Mesenchymal stem cell (in vitro differentiated cells and primary cell): ENCODE data around the gene PANX1.

ENCODE experiments used
- DNase-seq: peaks from one replicate; pipeline ENCODE4 v3.0.0-alpha.2; 2013
- H2AFZ ChIP-seq: one replicate; pipeline ENCODE4 v1.6.1; 2013; ENCODE audit warnings: low read depth, mild to moderate bottlenecking, control low read depth, inconsistent platforms, low read length, moderate library complexity
- H2AK5ac ChIP-seq: 2 replicates; pipeline ENCODE4 v1.6.1; 2013; ENCODE audit warnings: low read length, moderate library complexity, mild to moderate bottlenecking, inconsistent platforms; ENCODE audit not compliant: severe bottlenecking
- H2BK120ac ChIP-seq: one replicate; pipeline ENCODE4 v1.6.1; 2013; ENCODE audit warnings: low read depth, mild to moderate bottlenecking, inconsistent platforms, low read length, moderate library complexity
- H2BK12ac ChIP-seq, 2 experiments: one replicate each; pipeline ENCODE4 v1.6.1; 2013; ENCODE audit warnings: inconsistent platforms in 2 of 2, low read length in 2 of 2, mild to moderate bottlenecking in 2 of 2, moderate library complexity in 2 of 2, control low read depth in 1 of 2
- H2BK15ac ChIP-seq: one replicate; pipeline ENCODE4 v1.6.1; 2013; ENCODE audit warnings: mild to moderate bottlenecking, low read depth, inconsistent platforms; ENCODE audit not compliant: poor library complexity, severe bottlenecking
- H2BK5ac ChIP-seq: 2 replicates; pipeline ENCODE4 v1.6.1; 2013; ENCODE audit warnings: low read depth, mild to moderate bottlenecking, low read length, control low read depth, inconsistent platforms; ENCODE audit not compliant: poor library complexity, severe bottlenecking
- H3K14ac ChIP-seq, 2 experiments: one replicate each; pipeline ENCODE4 v1.6.1; 2013; ENCODE audit warnings: inconsistent platforms in 2 of 2, low read length in 2 of 2, control low read depth in 1 of 2, mild to moderate bottlenecking in 1 of 2, moderate library complexity in 1 of 2
- H3K18ac ChIP-seq, 2 experiments: one replicate each; pipeline ENCODE4 v1.6.1; 2013; ENCODE audit warnings: inconsistent platforms in 2 of 2, low read length in 2 of 2, control low read depth in 1 of 2, low read depth in 1 of 2, mild to moderate bottlenecking in 1 of 2
- H3K23ac ChIP-seq, 2 experiments: one replicate each; pipeline ENCODE4 v1.6.1; 2013; ENCODE audit warnings: inconsistent platforms in 2 of 2, low read length in 2 of 2, mild to moderate bottlenecking in 2 of 2, moderate library complexity in 2 of 2, control low read depth in 1 of 2
- H3K27ac ChIP-seq: 2 replicates; pipeline ENCODE4 v1.5.1; 2013; ENCODE audit warnings: mild to moderate bottlenecking, moderate library complexity, low read length, control low read depth, inconsistent platforms; ENCODE audit not compliant: poor library complexity, severe bottlenecking
- H3K27me3 ChIP-seq, 2 experiments: 2 replicates each; pipeline versions ENCODE4 v1.6.1 to v1.7.0; 2013; ENCODE audit warnings: low read length in 2 of 2, mild to moderate bottlenecking in 2 of 2, moderate library complexity in 2 of 2, control low read depth in 1 of 2, inconsistent platforms in 1 of 2; ENCODE audit not compliant: control insufficient read depth in 1 of 2, insufficient read depth in 1 of 2
- H3K36me3 ChIP-seq, 2 experiments: 2 replicates each; pipeline versions ENCODE4 v1.6.1 to v1.7.0; 2013; ENCODE audit warnings: low read length in 2 of 2, control low read depth in 1 of 2, inconsistent platforms in 1 of 2, low read depth in 1 of 2, mild to moderate bottlenecking in 1 of 2; ENCODE audit not compliant: insufficient read depth in 2 of 2, control insufficient read depth in 1 of 2
- H3K4ac ChIP-seq, 2 experiments: one replicate each; pipeline ENCODE4 v1.6.1; 2013; ENCODE audit warnings: inconsistent platforms in 2 of 2, low read length in 2 of 2, mild to moderate bottlenecking in 2 of 2, moderate library complexity in 2 of 2, control low read depth in 1 of 2, low read depth in 1 of 2
- H3K4me1 ChIP-seq: 2 replicates; pipeline ENCODE4 v1.6.1; 2013; ENCODE audit warnings: low read depth, low read length, control low read depth; ENCODE audit not compliant: control insufficient read depth, insufficient read depth
- H3K4me2 ChIP-seq: 2 replicates; pipeline ENCODE4 v1.6.1; 2013; ENCODE audit warnings: low read length, mild to moderate bottlenecking, inconsistent platforms; ENCODE audit not compliant: poor library complexity, severe bottlenecking
- H3K4me3 ChIP-seq, 2 experiments: 2 replicates each; pipeline versions ENCODE4 v1.5.1 to v1.7.0; 2013; ENCODE audit warnings: low read length in 2 of 2, mild to moderate bottlenecking in 2 of 2, control low read depth in 1 of 2, low read depth in 1 of 2; ENCODE audit not compliant: insufficient read depth in 1 of 2
- H3K79me1 ChIP-seq: replicated peaks from 2 replicates; pipeline ENCODE4 v1.6.1; 2013; ENCODE audit warnings: mild to moderate bottlenecking, control low read depth, low read length, inconsistent platforms; ENCODE audit not compliant: poor library complexity, severe bottlenecking
- H3K9ac ChIP-seq: 2 replicates; pipeline ENCODE4 v1.7.0; 2013; ENCODE audit warnings: mild to moderate bottlenecking, low read length, moderate library complexity
- H3K9me3 ChIP-seq: 2 replicates; pipeline ENCODE4 v1.7.0; 2013; ENCODE audit warnings: mild to moderate bottlenecking, low read length; ENCODE audit not compliant: control insufficient read depth
- H4K8ac ChIP-seq: one replicate; pipeline ENCODE4 v1.6.1; 2013; ENCODE audit warnings: inconsistent platforms, mild to moderate bottlenecking, low read length, moderate library complexity
- H4K91ac ChIP-seq: one replicate; pipeline ENCODE4 v1.6.1; 2013; ENCODE audit warnings: mild to moderate bottlenecking, low read length, inconsistent platforms
- WGBS: methylation state at CpG from one replicate; pipeline ENCODE4 v1.1.7; 2013; ENCODE audit warnings: mixed read lengths; 5-methylcytosine and 5-hydroxymethylcytosine counted together

Gene PANX1

DNA sequence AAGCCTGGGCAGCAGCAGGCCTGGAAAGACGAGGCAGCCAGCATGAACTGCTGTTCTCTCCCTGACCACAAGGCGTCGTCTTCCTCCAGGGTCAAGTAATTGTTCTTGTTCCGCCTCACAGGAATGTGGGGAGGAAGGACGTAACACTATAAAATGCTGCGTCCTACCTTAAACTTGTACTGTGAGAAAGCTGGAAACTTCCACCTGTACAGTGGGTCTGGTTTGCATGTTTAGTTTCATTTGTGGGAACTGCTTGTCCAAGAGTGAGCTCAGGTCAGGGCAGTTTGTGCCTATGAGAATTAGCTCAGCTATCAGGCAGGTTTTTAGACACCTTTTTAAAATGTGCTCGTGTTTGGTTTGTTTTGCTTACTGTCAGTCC is 55.2 kb downstream of the PANX1 start:
- H4K8ac ChIP-seq, result no peak overlapping the region
- peak; percentile 64 for DNase-seq
- no peak overlapping the region for H2BK5ac ChIP-seq
- no peaks in the 10 kb centered on the region for H3K27me3 ChIP-seq
- H3K18ac ChIP-seq, result peak overlapping the region in 1 of 2 experiments; percentile 29
- H3K4ac ChIP-seq, result no peak overlapping the region
- no peak overlapping the region for H3K27ac ChIP-seq
- H2BK120ac ChIP-seq, result no peak overlapping the region
- no peak overlapping the region for H3K23ac ChIP-seq
- peaks cover 13 to 59% of the 10 kb centered on the region in 2 experiments for H3K36me3 ChIP-seq
- WGBS, result 29% methylated on average over 7 of the region's 7 CpGs
- no peak overlapping the region for H2AFZ ChIP-seq
- no peaks in the 10 kb centered on the region for H3K9me3 ChIP-seq
- H2BK15ac ChIP-seq, result no peak overlapping the region
- H3K9ac ChIP-seq, result peak overlapping the region; percentile 58
- no peaks in the 10 kb centered on the region for H3K4me1 ChIP-seq
- peaks cover 10% of the 10 kb centered on the region for H3K79me1 ChIP-seq
- peak overlapping the region; percentile 48 for H3K4me2 ChIP-seq
- H2BK12ac ChIP-seq, result no peak overlapping the region
- no peak overlapping the region for H2AK5ac ChIP-seq
- H4K91ac ChIP-seq, result no peak overlapping the region
- H3K4me3 ChIP-seq, result no peak overlapping the region
- no peak overlapping the region for H3K14ac ChIP-seq

DNA sequence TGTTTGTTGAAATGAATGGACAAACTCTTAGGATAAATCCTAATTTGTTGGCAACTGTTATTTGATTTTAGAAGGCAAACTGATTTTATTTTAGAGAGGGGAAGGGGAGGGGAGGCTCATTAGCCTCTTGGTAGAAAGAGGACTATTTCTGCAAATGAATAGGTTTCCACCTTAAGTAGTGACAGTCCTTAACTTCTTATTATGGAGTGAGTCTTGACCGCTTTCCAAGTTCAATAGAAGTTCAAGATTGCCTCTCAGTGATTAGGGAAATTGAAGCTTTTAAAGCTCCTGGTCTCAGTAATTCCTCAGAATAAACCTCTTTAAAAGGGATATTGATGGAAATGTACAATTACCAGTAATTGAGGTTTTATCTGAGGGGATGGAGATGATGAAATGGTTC is 55.7 kb downstream of the PANX1 start:
- no peak overlapping the region for H2AK5ac ChIP-seq
- no peak overlapping the region for H3K4me3 ChIP-seq
- no peak overlapping the region for H2BK15ac ChIP-seq
- H3K9ac ChIP-seq, result peak overlapping the region; percentile 58
- H3K23ac ChIP-seq, result no peak overlapping the region
- H4K91ac ChIP-seq, result no peak overlapping the region
- H3K14ac ChIP-seq, result no peak overlapping the region
- no peak overlapping the region for H3K4ac ChIP-seq
- no peak overlapping the region for H2BK12ac ChIP-seq
- H2AFZ ChIP-seq, result no peak overlapping the region
- no peak overlapping the region for H4K8ac ChIP-seq
- no peak overlapping the region for H3K18ac ChIP-seq
- H3K9me3 ChIP-seq, result no peaks in the 10 kb centered on the region
- no peak overlapping the region for H3K27ac ChIP-seq
- no peak for DNase-seq
- no peak overlapping the region for H2BK120ac ChIP-seq
- H3K79me1 ChIP-seq, result peaks cover 10% of the 10 kb centered on the region
- H3K4me2 ChIP-seq, result no peak overlapping the region
- H3K27me3 ChIP-seq, result no peaks in the 10 kb centered on the region
- H3K36me3 ChIP-seq, result peaks cover 13 to 54% of the 10 kb centered on the region in 2 experiments
- H2BK5ac ChIP-seq, result no peak overlapping the region
- 100% methylated on average over 1 of the region's 1 CpG for WGBS
- no peaks in the 10 kb centered on the region for H3K4me1 ChIP-seq

DNA sequence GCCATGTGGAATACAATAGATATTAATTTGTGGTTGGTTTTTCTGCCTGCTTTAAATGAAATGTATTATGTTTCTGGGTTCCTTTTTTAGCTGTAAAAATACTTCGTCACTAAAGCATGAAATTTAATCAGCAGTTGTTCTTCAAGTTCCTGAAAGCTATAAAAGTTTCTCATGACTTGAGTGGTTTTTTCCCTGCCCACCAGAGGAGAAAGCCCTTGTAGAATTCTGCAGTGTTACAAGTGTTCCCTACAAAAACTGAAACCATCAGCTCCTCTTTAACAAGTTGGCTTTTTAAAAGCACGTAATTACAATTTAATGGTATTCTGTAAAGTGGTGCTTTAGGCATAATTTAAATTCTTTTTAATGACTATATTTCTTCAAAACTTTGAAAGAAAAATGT is 56.2 kb downstream of the PANX1 start:
- Histone ChIP-seq H2AFZ (no peak overlapping the region), H2BK12ac (no peak overlapping the region)

DNA sequence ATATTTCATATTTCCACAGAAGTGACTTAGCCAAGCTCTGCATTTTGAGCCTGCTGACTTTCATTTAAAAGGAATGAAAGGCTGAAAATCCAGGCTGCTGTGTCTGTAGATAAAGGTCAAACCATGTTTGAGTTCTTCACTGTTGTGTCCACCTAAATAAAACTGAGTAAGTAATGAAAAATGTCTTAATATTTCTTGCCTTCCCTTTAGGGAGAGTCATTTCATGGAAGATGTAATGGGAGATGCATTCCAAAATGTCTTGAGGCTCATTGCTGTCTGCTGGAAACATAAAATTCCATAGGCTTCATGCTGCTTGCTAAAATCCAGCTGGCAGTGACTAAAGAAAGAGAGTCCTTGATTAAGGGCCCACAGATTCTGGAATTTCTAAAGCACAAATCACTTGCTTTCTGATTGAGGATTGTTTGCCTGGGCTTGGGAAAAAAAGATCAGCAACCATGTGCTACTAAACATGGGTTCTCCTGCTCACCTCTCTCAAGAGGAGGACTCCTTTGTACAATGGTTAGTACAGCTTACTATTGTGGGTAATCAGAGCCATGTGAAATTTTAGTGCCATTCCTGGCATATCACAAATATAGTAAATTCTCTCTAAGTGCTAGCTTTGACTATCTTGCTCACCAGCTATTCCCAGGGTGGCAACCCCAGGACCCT is 56.9 kb downstream of the PANX1 start:
- no peaks in the 10 kb centered on the region for H3K4me1 ChIP-seq
- H4K8ac ChIP-seq, result no peak overlapping the region
- H3K27ac ChIP-seq, result peak overlapping the region; percentile 11
- H3K14ac ChIP-seq, result no peak overlapping the region
- H3K9me3 ChIP-seq, result no peaks in the 10 kb centered on the region
- H3K27me3 ChIP-seq, result no peaks in the 10 kb centered on the region
- H3K9ac ChIP-seq, result peak overlapping the region; percentile 58
- H2AK5ac ChIP-seq, result no peak overlapping the region
- peaks cover 6 to 42% of the 10 kb centered on the region in 2 experiments for H3K36me3 ChIP-seq
- no peak overlapping the region for H2BK5ac ChIP-seq
- no peak overlapping the region for H2BK120ac ChIP-seq
- no peak overlapping the region for H3K18ac ChIP-seq
- no peak overlapping the region for H2BK15ac ChIP-seq
- no peak overlapping the region for H3K4ac ChIP-seq
- H3K79me1 ChIP-seq, result peaks cover 5% of the 10 kb centered on the region
- no peak overlapping the region for H2AFZ ChIP-seq
- H3K4me2 ChIP-seq, result no peak overlapping the region
- no peak overlapping the region for H4K91ac ChIP-seq
- H2BK12ac ChIP-seq, result no peak overlapping the region
- no peak overlapping the region for H3K4me3 ChIP-seq
- H3K23ac ChIP-seq, result no peak overlapping the region
- no peak for DNase-seq

More for the DNA sequence above, 56.2 kb downstream of the PANX1 start:
- Histone ChIP-seq H3K27me3 (no peaks in the 10 kb centered on the region), H3K14ac (no peak overlapping the region), H3K23ac (no peak overlapping the region), H3K18ac (no peak overlapping the region), H4K8ac (no peak overlapping the region), H2BK120ac (no peak overlapping the region), H3K4me2 (no peak overlapping the region), H3K36me3 (peaks cover 9 to 49% of the 10 kb centered on the region in 2 experiments), H3K4ac (no peak overlapping the region), H3K27ac (no peak overlapping the region), H4K91ac (no peak overlapping the region), H3K4me1 (no peaks in the 10 kb centered on the region), H3K4me3 (peak overlapping the region in 1 of 2 experiments; percentile 27), H3K9ac (peak overlapping the region; percentile 58), H3K79me1 (peaks cover 8% of the 10 kb centered on the region), H2AK5ac (no peak overlapping the region), H2BK5ac (no peak overlapping the region), H2BK15ac (no peak overlapping the region), H3K9me3 (no peaks in the 10 kb centered on the region)
- DNase-seq, result no peak
- WGBS, result no CpG with 5 or more reads among the region's 2 CpGs
